Measurements from ENCODE around the gene HOXB9. TPM values are rescaled to one million over a fixed set of nuclear protein-coding genes. Genes with fewer than 3 reads are reported as not detected.
A peak's percentile ranks its signal among the peaks of the same experiment; 100 is the strongest.

The HOXB9 gene
- polyA plus RNA-seq = not detected

GRCh38 chr17:48626245-48627117 lies at the start of gene HOXB9:
Gene HOXB9 (minus strand): TSS chr17:48626358. CDS start chr17:48626269, 89 bp downstream.
- peak within 1 kb of the TSS; percentile 32 to 74 (median 71) for H3K27ac Mint-ChIP-seq
- H3K9me3 Mint-ChIP-seq = peaks cover 0 to 4% (median 0%) of the 10 kb centered on the region in 3 donors
- H3K4me1 Mint-ChIP-seq = peaks cover 0 to 5% (median 5%) of the 10 kb centered on the region in 3 donors
- H3K36me3 Mint-ChIP-seq = no peaks in the 10 kb centered on the region
- peaks cover 61% of the 10 kb centered on the region for H3K27me3 Mint-ChIP-seq
- H3K4me3 Mint-ChIP-seq = peak within 1 kb of the TSS; percentile 74 to 93 (median 83)

DNA sequence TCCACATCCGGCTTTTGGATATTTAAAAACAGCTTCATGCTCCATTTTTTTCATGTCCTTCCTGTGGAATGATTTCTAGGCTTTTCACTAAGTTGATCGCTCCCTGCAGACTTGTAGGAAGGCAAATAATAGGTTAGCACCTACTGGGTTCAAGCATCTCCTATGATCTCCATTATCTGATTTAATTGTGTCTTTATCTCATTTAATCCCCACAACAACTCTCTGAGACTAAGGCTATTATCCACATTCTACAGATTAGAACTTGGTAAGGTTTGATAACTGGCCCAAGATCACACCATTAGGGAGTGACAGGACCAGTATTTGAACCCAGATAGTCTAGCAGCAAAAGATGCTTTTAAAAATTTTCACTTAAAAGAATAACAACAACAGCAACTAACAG lies 46.2 kb upstream of the HOXB9 start:
- H3K4me1 Mint-ChIP-seq = peaks cover 2 to 6% (median 3%) of the 10 kb centered on the region in 3 donors
- H3K27me3 Mint-ChIP-seq = peaks cover 27% of the 10 kb centered on the region
- H3K4me3 Mint-ChIP-seq = no peak overlapping the region
- H3K9me3 Mint-ChIP-seq = no peaks in the 10 kb centered on the region
- no peak overlapping the region for H3K27ac Mint-ChIP-seq
- H3K36me3 Mint-ChIP-seq = no peaks in the 10 kb centered on the region

GRCh38 chr17:48671697-48672171 lies 45.6 kb upstream of the HOXB9 start:
- Mint-ChIP-seq H3K27ac (no peak overlapping the region), H3K9me3 (no peaks in the 10 kb centered on the region), H3K4me3 (peak overlapping the region in 2 of 4 donors; percentile 41 to 59), H3K27me3 (peaks cover 30% of the 10 kb centered on the region), H3K36me3 (no peaks in the 10 kb centered on the region), H3K4me1 (peaks cover 2 to 6% (median 3%) of the 10 kb centered on the region in 3 donors)

DNA sequence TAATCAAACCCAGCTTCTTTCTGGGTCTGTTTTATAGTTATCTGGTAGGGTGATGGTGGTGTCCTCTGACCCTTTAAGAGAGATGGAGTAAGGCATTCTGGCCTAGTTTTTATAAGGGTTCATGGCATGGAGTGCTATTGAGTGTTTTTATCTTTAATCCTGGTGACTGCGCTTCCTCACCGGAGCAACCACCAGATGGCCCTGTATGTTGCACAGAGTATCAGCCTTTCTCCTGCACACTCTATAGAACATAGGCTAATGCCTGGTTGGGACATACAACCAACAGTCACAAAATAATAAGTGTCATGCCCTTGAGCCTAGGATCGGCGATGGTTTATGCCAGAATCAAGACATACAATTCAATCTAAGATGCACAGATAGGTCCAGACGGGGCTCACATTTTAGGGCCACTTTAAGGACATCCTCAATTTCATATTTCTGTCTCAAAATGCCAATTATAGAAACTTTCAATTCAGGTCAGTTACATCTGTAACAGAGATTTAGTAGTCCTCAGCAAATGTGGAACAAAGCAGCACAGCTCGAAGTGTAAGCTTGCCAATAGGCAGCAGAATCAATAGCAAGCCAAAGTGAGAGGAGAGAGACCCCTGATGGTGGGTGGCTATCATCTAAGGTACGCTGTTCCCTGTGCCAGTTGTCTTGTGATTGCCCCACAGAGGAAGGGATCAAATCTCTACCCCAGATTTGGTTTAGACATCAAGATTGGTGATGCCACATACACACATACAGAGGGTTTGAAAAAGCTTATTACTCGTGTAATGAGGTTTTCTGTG lies 37.2 kb upstream of the HOXB9 start:
- Mint-ChIP-seq H3K36me3 (peaks cover 4% of the 10 kb centered on the region), H3K4me1 (no peaks in the 10 kb centered on the region), H3K27me3 (peaks cover 10% of the 10 kb centered on the region), H3K4me3 (no peak overlapping the region), H3K9me3 (no peaks in the 10 kb centered on the region), H3K27ac (no peak overlapping the region)

GRCh38 chr17:48655913-48656312 lies 29.8 kb upstream of the HOXB9 start:
- Mint-ChIP-seq H3K27me3 (peaks cover 6% of the 10 kb centered on the region), H3K27ac (no peak overlapping the region)

DNA sequence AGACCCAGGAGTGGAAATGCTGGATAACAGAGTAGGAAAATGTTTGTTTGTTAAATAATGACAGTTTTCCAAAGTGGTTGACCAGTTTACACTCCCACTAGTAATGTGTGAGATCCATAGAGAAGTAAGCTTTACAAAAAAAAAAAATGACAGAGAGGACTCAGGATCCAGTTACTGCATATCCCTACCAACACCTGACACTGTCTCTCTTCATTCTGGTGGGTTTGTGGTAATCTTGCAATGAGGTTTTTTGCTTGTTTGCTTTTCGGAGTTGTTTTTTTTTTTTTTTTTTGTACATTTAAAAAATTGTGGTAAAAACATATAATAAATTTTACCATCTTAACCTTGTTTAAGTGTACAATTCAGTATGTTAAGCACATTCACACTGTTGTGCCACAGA lies 23.6 kb upstream of the HOXB9 start:
- Mint-ChIP-seq H3K9me3 (no peaks in the 10 kb centered on the region), H3K4me3 (no peak overlapping the region), H3K4me1 (peaks cover 8 to 18% (median 12%) of the 10 kb centered on the region in 3 donors), H3K27me3 (peaks cover 33% of the 10 kb centered on the region), H3K36me3 (peaks cover 3% of the 10 kb centered on the region), H3K27ac (no peak overlapping the region)

More at GRCh38 chr17:48655913-48656312, 29.8 kb upstream of the HOXB9 start:
- Mint-ChIP-seq H3K36me3 (peaks cover 5% of the 10 kb centered on the region), H3K9me3 (no peaks in the 10 kb centered on the region), H3K4me3 (no peak overlapping the region), H3K4me1 (peaks cover 3 to 7% (median 5%) of the 10 kb centered on the region in 3 donors)

DNA sequence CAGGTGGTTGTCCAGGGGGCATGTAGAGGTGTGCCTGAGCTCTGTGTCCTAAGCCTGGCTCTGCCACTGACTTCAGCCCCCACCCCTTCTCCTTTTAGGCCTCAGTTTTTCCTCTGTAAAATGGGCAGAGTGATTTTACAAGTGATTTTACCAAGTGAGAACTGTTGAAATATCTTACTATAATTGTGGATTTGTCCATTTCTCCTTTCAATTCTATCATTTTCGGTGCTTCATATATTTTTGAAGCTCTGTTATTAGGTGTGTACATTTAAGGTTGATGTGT lies 21.7 kb upstream of the HOXB9 start:
- no peak overlapping the region for H3K27ac Mint-ChIP-seq
- H3K36me3 Mint-ChIP-seq = peaks cover 5% of the 10 kb centered on the region
- H3K4me3 Mint-ChIP-seq = peak overlapping the region; percentile 70 to 96 (median 86)
- peaks cover 46% of the 10 kb centered on the region for H3K27me3 Mint-ChIP-seq
- peaks cover 8 to 18% (median 12%) of the 10 kb centered on the region in 3 donors for H3K4me1 Mint-ChIP-seq
- H3K9me3 Mint-ChIP-seq = no peaks in the 10 kb centered on the region

DNA sequence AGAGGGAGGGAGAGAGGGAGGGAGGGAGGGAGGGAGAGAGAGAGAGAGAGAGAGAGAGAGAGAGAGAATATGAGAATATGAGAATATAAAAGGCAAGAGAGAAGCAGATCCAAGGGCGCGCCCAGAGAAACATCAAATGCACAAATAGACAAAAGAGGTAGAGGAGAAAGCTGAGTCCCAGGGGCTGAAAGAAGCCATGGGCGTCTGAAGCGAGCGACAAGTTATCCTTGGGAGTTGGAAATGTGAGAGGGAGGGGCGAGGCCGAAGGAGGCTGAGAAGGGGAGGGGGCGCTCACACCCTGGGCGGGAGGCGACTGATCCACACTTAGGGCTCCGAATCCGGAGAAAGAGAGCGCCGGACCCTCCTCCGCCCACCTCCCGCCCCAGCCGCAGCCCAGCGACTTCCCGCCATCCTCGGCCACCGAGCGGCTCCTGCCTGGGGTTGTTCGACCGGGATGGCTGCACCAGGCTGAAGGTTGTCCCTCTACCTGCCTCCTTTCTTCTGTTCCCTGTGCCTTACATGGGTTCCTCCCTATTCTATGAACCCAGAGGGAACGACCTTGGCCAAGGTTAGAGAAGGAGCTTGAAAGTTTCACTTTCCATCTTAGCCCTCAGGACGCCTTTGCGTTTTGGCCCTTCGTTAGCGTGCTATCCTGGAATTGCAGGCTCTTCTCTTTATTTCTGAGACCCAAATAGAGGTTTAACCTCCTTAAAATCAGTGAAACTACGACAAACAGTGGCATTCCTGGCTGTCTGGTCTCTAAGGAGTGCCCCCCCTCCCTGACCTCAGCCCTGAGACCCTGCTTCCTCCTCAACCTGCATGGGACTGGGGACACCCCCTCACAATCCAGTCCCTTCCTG lies 21.2 kb upstream of the HOXB9 start:
- Mint-ChIP-seq H3K4me3 (peak overlapping the region; percentile 70 to 96 (median 86)), H3K4me1 (peaks cover 8 to 16% (median 11%) of the 10 kb centered on the region in 3 donors), H3K9me3 (no peaks in the 10 kb centered on the region), H3K27me3 (peaks cover 51% of the 10 kb centered on the region), H3K27ac (no peak overlapping the region), H3K36me3 (peaks cover 5% of the 10 kb centered on the region)

- Mint-ChIP-seq H3K27me3 (peaks cover 57% of the 10 kb centered on the region), H3K4me3 (peak overlapping the region; percentile 70 to 96 (median 86)), H3K36me3 (peaks cover 3% of the 10 kb centered on the region), H3K9me3 (peaks cover 0 to under 1% (median 0%) of the 10 kb centered on the region in 3 donors), H3K4me1 (peaks cover 6 to 15% (median 9%) of the 10 kb centered on the region in 3 donors), H3K27ac (no peak overlapping the region)
Measured at GRCh38 chr17:48646183-48647102, 20.3 kb upstream of the HOXB9 start.

DNA sequence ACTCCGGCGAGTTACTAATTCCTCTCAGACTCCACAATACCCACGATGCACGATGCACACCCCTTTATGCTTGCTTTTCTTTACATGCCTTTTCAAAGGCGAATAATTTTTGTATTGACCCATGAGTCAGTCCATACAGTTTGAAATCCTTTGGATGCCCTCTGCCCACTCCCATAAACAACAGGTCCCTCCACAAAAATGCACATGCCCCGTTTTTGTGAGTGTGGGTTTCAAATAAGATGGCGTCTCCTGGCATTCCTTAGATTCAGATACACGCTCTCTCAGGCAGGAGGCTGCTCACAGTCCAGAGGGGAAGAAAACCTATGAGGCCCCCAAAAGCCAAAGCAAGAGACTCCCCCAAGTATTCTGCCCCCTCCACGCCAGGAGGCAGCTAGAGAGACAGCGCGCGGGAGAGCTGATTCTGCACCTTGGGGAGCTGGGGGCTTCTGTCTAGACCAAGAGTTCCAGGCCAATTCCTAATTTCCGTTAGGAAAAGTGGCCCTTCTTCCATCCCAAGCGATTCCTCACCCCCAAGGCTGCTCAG lies 19.6 kb upstream of the HOXB9 start:
- Mint-ChIP-seq H3K27me3 (peaks cover 61% of the 10 kb centered on the region), H3K9me3 (peaks cover 0 to 2% (median 0%) of the 10 kb centered on the region in 3 donors), H3K36me3 (peaks cover 5% of the 10 kb centered on the region), H3K27ac (peak overlapping the region in 1 of 3 donors; percentile 20), H3K4me1 (peaks cover 6 to 15% (median 11%) of the 10 kb centered on the region in 3 donors), H3K4me3 (peak overlapping the region; percentile 49 to 71 (median 64))

DNA sequence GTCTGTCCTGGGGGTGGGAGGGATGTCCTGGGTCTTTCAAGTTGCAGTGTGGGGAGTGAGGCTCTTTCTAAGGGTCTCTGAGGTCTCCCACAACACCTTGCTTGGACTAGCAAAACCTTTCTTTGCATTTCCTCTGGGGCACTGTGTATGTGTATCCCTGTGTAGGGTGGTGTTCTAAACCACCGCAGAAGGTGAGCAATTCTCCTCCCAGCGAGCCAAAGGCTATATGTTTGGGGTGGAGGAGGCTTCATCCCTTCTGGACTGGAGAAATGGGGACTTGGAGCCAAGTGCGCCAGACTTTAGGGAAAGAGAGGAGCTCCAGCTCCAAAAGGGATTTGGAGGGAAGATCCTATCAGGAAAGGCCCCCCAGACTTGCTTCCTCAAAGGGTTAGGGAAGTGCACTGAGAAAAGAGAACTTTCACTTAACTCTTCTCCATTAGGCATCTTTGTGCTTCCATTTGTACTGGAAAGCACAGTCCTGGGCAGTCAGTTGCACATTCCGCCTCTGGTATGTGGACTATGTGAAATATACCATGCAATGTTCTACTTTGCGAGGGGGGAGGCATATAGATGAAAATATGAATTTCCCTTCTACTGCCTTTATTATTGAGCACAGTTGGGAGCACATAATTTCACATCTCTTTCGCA lies 18.9 kb upstream of the HOXB9 start:
- Mint-ChIP-seq H3K4me1 (peaks cover 5 to 15% (median 11%) of the 10 kb centered on the region in 3 donors), H3K27ac (peak overlapping the region in 1 of 3 donors; percentile 20), H3K9me3 (peaks cover 0 to 2% (median 0%) of the 10 kb centered on the region in 3 donors), H3K27me3 (peaks cover 58% of the 10 kb centered on the region), H3K36me3 (peaks cover 4% of the 10 kb centered on the region), H3K4me3 (peak overlapping the region in 3 of 4 donors; percentile 49 to 71 (median 56))

- H3K9me3 Mint-ChIP-seq = peaks cover 0 to 2% (median 0%) of the 10 kb centered on the region in 3 donors
- peaks cover 62% of the 10 kb centered on the region for H3K27me3 Mint-ChIP-seq
- H3K4me3 Mint-ChIP-seq = peak overlapping the region in 2 of 4 donors; percentile 37 to 65
- H3K36me3 Mint-ChIP-seq = peaks cover 4% of the 10 kb centered on the region
- peaks cover 4 to 15% (median 11%) of the 10 kb centered on the region in 3 donors for H3K4me1 Mint-ChIP-seq
- no peak overlapping the region for H3K27ac Mint-ChIP-seq
Measured at GRCh38 chr17:48644159-48644558, 18.0 kb upstream of the HOXB9 start.

DNA sequence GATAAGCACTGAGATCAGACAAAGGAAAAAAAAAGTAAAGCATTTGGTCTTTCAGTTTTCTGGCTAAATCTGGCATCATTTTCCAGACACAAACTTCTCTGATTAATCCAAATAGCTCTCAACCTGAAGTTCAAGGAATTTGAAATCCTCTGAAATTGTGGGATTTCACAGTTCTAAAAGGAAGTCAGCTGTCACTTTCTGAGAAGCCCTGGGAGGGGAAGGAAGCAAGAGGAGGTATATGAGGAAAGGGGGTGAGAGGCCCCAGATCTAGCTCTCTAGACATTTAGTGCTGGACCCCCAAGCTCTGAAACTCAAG lies 17.5 kb upstream of the HOXB9 start:
- peaks cover 4% of the 10 kb centered on the region for H3K36me3 Mint-ChIP-seq
- peak overlapping the region in 1 of 4 donors; percentile 37 for H3K4me3 Mint-ChIP-seq
- H3K27ac Mint-ChIP-seq = no peak overlapping the region
- peaks cover 62% of the 10 kb centered on the region for H3K27me3 Mint-ChIP-seq
- peaks cover 0 to 2% (median 0%) of the 10 kb centered on the region in 3 donors for H3K9me3 Mint-ChIP-seq
- peaks cover 4 to 15% (median 11%) of the 10 kb centered on the region in 3 donors for H3K4me1 Mint-ChIP-seq
